HG03280 (cell line): ENCODE data around the gene AZU1.

Experiments used
- ATAC-seq: cut with Tn5 transposase; IDR thresholded peaks from one replicate; pipeline ENCODE4 v1.9.1; 2021; ENCODE audit warnings: mild to moderate bottlenecking, moderate library complexity; ENCODE audit not compliant: unreplicated experiment

AZU1 gene

GRCh38 chr19:827710-828321, at the start of gene AZU1:
TSS of gene AZU1 (plus strand) at chr19:827837. CDS start at chr19:827847, 10 bp downstream.
- ATAC-seq = no peak

DNA sequence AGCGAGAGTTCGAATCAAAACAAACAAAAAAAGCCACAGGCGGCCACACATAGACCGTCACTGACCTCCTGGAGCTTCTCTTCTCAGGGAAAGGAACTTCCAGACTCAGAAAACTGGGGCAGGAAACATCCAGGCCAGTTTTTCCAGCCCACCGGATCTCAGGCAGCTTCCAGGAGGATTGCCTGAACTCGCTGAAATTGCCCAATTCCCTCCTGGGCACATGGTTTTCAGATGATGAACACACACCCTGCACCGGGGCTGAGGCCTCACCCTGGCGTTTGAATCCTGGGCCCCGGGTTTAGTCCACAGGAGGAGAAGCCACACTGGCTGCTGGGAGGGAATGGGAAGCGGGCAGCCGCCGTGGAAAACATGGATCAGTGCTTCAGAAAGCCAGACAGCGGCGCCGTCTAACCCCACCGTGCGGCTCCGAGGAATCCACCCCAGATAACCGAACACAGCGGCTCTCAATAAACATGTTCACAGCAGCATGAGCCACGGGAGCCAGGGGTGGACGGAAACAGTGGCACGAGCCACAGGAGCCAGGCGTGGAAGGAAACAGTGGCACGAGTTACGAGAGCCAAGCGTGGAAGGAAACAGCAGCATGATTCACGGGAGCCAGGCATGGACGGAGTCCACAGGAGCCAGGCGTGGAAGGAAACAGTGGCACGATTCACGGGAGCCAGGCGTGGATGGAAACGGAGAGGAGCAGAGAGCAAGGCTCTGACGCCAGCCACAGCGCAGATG, 48.6 kb upstream of the AZU1 start:
- no peak for ATAC-seq

DNA sequence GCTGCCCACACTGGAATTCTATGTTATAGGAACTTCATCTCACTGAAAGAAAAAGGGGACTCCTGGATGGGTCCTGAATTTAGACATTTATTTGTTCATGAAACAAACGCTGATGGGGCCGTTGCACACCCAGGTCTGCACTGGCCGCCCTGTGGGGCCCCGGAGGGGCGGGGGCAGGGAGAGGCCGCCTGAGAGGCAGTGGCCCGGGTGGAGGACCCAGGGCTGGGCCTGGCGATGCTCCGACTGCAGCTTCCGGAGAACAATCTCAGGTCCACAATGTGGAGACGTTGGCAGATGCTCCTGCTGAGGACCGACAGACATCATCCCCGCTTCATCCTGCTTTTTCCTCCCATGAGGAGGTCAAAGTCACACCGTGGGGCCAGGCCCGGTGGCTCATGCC, 46.7 kb upstream of the AZU1 start:
- ATAC-seq = no peak

DNA sequence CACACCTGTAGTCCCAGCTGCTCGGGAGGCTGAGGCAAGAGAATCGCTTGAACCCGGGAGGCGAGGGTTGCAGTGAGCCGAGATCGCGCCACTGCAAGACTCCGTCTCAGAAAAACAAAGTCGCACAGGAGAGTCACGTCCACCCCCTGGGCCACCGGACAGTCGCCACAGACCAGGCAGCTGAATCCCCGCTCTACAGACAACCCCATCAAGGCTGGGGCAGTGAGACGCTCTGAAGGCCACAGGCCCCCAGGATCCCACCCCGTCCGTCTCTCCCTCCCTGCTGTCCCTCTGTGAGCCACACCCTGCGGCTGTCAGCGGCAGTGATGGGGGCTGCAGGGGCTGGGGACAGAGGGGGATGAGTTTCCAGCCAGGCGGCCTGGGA, 45.8 kb upstream of the AZU1 start:
- no peak for ATAC-seq

DNA sequence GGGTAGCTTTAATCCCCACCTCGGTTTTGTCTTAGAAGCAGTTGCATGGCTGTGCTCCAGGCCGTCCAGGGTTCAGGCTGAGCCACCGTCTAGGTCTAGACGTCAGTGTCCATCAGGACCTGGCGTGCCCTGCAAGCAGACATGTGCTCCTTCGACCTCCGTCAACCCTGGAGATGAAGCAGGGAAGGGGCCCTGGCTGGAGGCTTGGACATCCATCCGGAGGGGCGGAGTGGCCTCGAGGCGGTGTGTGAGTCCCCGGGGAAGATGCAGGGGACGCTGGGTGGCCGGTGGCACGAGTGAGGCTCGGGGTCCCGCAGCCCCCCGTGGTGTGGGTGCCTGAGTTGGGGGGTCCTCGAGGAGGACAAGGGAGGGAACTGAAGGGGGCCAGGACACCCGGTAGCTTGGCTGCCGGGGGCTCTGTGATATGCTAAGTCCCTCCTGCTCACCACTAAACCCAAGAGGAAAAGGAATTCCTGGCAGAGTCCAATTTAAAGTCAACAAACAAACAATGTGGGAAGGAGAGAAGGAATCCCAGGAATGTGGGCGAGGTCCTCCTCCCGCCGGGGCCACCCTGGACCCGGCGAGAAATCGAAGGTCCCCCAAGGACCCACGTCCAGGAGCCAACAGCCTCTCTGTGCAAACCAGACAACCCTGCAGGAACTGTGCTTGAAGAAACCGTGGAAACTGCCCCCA, 45.3 kb upstream of the AZU1 start:
- no peak for ATAC-seq

DNA sequence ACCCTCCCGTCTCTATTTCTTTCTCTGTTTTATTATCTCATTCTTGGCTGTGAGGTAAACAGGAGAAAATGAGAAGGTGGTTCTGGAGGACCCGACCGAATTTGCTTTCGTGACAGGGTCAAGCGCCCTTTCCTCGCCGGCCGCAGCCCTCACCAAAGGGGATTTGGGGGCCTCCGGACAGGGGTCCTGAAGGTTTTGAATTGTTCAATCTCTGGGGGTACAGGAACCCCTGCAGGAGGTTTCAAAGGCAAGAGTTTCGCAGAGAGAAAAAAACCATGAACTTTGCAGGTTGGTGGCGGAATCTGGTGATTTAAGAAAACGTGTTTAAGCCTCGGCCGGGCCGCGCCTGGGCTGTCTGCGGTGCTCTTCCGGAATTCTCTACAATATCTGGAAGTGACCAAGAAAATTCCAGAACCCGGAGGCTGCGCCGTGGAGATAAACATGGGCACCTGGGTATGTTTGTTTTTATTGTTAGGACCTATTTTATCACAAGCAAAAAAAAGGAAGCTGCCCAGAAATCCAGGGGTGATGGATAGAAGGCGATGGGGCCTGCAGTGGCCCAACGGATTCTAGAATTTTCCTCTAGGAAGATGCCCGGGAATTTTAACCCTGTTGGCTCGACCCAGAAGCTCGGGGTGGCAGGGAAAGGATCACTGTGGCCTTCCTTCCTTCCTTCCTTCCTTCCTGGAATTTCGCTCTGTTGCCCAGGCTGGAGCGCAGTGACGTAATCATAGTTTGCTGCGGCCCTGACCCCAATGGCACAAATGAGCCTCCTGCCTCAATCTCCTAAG, 44.6 kb upstream of the AZU1 start:
- no peak for ATAC-seq

- no peak for ATAC-seq
Measured at GRCh38 chr19:784541-784940, 43.1 kb upstream of the AZU1 start.

- no peak for ATAC-seq
Measured at GRCh38 chr19:787536-787935, 40.1 kb upstream of the AZU1 start.

DNA sequence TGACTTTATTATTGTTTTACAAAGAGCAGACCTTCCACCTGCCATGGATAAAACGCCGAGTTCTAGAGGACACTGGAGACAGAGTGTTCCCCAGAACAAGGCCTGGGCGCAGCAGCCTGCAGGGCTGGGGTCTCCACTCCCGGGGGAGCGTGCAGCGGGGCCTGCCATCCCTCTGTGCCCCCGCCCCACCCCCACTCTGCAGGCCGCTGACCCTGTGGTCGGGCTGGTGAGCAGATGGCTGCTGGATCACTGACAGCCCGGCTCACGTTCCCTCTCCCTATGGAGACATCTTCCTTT, 39.0 kb upstream of the AZU1 start:
- no peak for ATAC-seq

GRCh38 chr19:788983-789700, 38.5 kb upstream of the AZU1 start:
- ATAC-seq = no peak

GRCh38 chr19:789701-790060, 38.0 kb upstream of the AZU1 start:
- ATAC-seq = no peak

GRCh38 chr19:791007-791566, 36.5 kb upstream of the AZU1 start:
- ATAC-seq = no peak

DNA sequence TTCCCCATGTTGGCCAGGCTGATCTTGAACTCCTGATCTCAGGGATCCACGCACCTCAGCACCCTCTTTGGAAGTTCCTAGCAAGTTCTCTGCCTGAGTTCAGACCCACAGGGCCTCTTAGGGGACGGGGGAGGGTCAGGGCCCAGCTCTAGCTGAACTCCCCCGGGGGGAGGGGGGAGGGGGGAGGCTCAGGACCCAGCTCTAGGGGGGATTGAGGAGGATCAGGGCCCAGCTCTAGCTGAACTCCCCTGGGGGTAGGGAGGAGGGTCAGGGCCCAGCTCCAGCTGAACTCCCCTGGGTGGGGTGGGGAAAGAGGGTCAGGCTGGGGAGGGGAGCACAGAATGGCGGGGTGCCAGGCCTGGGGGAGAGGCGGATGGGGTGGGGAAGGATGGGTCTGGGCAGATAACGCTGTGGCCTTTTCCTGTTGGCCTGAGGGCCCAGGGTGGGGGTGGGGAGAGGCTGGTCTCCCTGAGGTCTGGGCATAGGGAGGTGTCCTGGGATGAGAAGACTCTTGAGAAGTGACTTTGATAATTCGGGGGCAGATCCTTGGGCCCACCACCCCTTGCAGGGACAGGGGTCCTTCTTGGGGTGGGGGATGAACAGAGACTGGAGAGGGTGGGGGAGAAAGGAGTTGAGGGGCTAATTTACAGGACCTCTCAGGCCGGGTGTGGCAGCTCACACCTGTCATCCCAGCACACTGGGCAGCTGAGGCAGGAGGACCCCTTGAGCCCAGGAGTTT, 35.9 kb upstream of the AZU1 start:
- no peak for ATAC-seq

- ATAC-seq = no peak
Measured at GRCh38 chr19:792306-792885, 35.2 kb upstream of the AZU1 start.

- ATAC-seq = no peak
Measured at GRCh38 chr19:793806-794205, 33.8 kb upstream of the AZU1 start.

DNA sequence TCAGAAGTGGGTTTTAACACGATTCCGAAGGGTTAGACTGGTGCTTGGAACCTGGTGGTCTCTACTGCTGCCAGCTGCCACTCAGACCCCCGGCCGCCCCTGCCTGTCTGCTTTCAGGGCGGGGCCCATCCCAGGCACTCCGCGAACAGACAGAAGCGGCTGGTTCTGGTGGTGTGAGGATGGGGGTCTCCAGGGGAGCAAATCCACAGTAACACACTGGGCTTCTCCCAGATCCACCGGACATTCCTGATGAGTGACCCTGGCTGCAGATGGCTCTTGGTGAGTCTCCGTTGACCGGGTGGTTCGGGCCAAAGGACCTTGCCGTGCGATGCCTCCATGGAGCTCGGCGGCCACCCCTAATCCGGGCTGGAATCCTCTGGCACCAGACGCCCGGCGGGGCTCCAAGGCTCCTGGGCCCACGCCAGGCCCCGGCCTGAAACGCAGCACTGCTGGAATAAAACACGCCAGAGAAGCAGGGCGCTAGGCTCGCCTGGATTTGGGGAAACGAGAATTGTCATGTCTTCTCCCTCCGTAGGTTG, 32.5 kb upstream of the AZU1 start:
- ATAC-seq = no peak

DNA sequence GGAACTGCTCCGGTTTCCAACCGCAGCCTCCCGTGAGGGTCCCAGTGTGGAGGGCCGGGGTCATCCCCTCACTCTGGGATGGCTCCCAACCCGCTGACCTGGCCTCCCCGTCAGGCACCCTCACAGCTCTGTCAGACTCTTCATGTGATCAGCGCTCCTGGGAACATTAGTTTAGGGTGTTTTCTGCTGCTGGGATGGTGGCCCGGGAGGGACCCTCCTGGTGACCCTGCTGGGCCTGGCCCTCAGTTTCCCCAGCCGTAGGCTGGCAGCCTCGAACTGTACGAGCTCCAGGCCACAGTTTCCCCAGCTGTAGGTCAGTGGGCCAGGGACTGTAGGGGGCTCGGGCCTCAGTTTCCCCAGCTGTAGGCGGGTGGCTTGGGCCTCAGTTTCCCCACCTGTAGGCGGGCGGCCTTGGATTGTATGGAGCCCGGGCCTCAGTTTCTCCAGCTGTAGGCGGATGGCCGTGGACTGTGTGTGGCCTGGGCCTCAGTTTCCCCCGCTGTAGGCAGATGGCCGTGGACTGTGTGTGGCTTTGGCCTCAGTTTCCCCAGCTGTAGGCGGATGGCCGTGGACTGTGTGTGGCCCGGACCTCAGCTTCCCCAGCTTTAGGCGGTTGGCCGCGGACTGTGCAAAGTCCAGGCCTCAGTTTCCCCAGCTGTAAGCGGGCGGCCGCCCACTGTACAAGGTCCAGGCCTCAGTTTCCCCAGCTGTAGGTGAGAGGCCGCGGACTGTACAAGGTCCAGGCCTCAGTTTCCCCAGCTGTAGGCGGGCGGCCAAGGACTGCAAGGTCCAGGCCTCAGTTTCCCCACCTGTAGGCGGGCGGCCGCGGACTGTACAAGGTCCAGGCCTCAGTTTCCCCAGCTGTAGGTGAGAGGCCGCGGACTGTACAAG, 31.7 kb upstream of the AZU1 start:
- ATAC-seq = no peak
